Activated CD4-positive, CD25-positive, alpha-beta regulatory T cell treated with anti-CD3 and anti-CD28 coated beads, Interleukin-2, amount 50 U/mL, for 72 hours (primary cell): ENCODE data around the gene CDK11B.
"Not testable (repeated sequence)": the region's sequence is repeated elsewhere in the genome, so short reads cannot be mapped to it uniquely, and the experiment has no call there.

Experiments used
- DNase-seq: peaks from one replicate; pipeline ENCODE4 v3.0.0; 2021

The CDK11B gene

GRCh38 chr1:1647567-1648241, 11.1 kb downstream of the CDK11B start:
- peak; percentile 17 for DNase-seq

- DNase-seq: not testable (repeated sequence)
Measured at GRCh38 chr1:1646326-1646725, 12.5 kb downstream of the CDK11B start.

GRCh38 chr1:1640711-1641461, 17.9 kb downstream of the CDK11B start:
- not testable (repeated sequence) for DNase-seq

GRCh38 chr1:1640081-1640480, 18.7 kb downstream of the CDK11B start:
- not testable (repeated sequence) for DNase-seq

GRCh38 chr1:1639368-1639767, 19.4 kb downstream of the CDK11B start:
- DNase-seq: not testable (repeated sequence)

- DNase-seq: peak; percentile 27
Measured at GRCh38 chr1:1638528-1638927, 20.3 kb downstream of the CDK11B start.

- peak; percentile 11 for DNase-seq
Measured at GRCh38 chr1:1637479-1637875, 21.3 kb downstream of the CDK11B start.

- DNase-seq: peak; percentile 24
Measured at GRCh38 chr1:1636621-1637478, 22.0 kb downstream of the CDK11B start.

- peak; percentile 28 for DNase-seq
Measured at GRCh38 chr1:1634613-1635012, 24.2 kb downstream of the CDK11B start.

GRCh38 chr1:1633409-1633808, 25.4 kb downstream of the CDK11B start:
- DNase-seq: not testable (repeated sequence)

- DNase-seq: no peak
Measured at GRCh38 chr1:1631782-1632420, 26.9 kb downstream of the CDK11B start, which contains the start of gene MMP23B. Gene MMP23B, plus strand, starts transcription at chr1:1632173. Its CDS starts 46 bp downstream, at chr1:1632219.

- DNase-seq: no peak
Measured at GRCh38 chr1:1630965-1631781, 27.6 kb downstream of the CDK11B start.

- peak; percentile 92 for DNase-seq
Measured at GRCh38 chr1:1630191-1630964, 28.4 kb downstream of the CDK11B start.

GRCh38 chr1:1629430-1630190, 29.2 kb downstream of the CDK11B start:
- peak; percentile 52 for DNase-seq

GRCh38 chr1:1628754-1629429, 29.9 kb downstream of the CDK11B start:
- DNase-seq: no peak

GRCh38 chr1:1627829-1628753, 30.7 kb downstream of the CDK11B start:
- peak; percentile 34 for DNase-seq

GRCh38 chr1:1627261-1627828, 31.5 kb downstream of the CDK11B start:
- peak; percentile 29 for DNase-seq
